Mesodermal cell (in vitro differentiated cells): ENCODE results near the gene SMPX.
"Not testable (repeated sequence)": the region's sequence is repeated elsewhere in the genome, so short reads cannot be mapped to it uniquely, and the experiment has no call there.

ENCODE experiments used
- H3K27ac ChIP-seq: 2 replicates; pipeline ENCODE4 v1.7.0; 2013; ENCODE audit warnings: mild to moderate bottlenecking, low read depth, low read length, moderate library complexity; ENCODE audit not compliant: severe bottlenecking
- H3K36me3 ChIP-seq: 2 replicates; pipeline ENCODE4 v1.7.1; 2013; ENCODE audit warnings: mild to moderate bottlenecking, low read length, moderate library complexity; ENCODE audit not compliant: control insufficient read depth, insufficient read depth
- H3K4me1 ChIP-seq: one replicate; pipeline ENCODE4 v1.7.1; 2013; ENCODE audit warnings: mild to moderate bottlenecking, low read length; ENCODE audit not compliant: insufficient read depth, control insufficient read depth, poor library complexity, severe bottlenecking
- H3K4me3 ChIP-seq: 2 replicates; pipeline ENCODE4 v1.7.0; 2013; ENCODE audit warnings: low read length, control low read depth, mild to moderate bottlenecking; ENCODE audit not compliant: insufficient read depth, poor library complexity, severe bottlenecking; ENCODE audit errors: extremely low read depth
- H3K9me3 ChIP-seq: 2 replicates; pipeline ENCODE4 v1.7.1; 2013; ENCODE audit warnings: mild to moderate bottlenecking, low read length, moderate library complexity; ENCODE audit not compliant: control insufficient read depth
- WGBS, 2 experiments: methylation state at CpG; one replicate each; pipeline ENCODE4 v1.1.5; 2013; ENCODE audit warnings: missing lambda C conversion rate in 2 of 2; ENCODE audit not compliant: insufficient coverage in 2 of 2; 5-methylcytosine and 5-hydroxymethylcytosine counted together

The SMPX gene

DNA sequence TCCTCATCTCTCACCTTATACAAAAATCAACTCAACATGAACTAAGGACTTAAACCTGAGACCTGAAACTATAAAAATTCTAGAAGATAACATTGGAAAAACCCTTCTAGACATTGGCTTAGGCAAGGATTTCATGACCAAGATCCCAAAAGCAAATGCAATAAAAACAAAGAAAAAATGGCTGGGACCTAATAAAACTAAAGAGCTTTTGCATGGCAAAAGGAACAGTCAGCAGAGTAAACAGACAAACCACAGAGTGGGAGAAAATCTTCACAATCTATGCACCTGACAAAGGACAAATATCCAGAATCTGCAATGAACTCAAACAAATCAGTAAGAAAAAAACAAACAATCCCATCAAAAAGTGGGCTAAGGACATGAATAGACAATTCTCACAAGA, 17.2 kb upstream of the SMPX start:
- H3K27ac ChIP-seq, H3K4me1 ChIP-seq, H3K36me3 ChIP-seq, H3K9me3 ChIP-seq, H3K4me3 ChIP-seq: not testable (repeated sequence)

DNA sequence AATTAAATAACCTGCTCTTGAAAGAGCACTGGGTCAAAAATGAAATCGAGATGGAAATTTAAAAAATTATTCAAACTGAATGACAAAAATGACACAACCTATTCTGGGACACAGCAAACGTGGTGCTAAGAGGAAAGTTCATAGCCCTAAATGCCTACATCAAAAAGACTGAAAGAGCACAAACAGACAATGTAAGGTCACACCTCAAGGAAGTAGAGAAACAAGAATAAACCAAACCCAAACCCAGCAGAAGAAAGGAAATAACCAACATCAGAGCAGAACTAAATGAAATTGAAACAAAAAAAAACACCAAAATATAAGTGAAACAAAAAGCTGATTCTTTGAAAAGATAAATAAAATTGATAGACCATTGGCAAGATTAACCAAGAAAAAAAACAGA, 15.1 kb upstream of the SMPX start:
- not testable (repeated sequence) for H3K36me3 ChIP-seq, H3K9me3 ChIP-seq, H3K4me3 ChIP-seq, H3K4me1 ChIP-seq, H3K27ac ChIP-seq
- no CpG with 5 or more reads among the region's 2 CpGs for WGBS, 2 experiments

DNA sequence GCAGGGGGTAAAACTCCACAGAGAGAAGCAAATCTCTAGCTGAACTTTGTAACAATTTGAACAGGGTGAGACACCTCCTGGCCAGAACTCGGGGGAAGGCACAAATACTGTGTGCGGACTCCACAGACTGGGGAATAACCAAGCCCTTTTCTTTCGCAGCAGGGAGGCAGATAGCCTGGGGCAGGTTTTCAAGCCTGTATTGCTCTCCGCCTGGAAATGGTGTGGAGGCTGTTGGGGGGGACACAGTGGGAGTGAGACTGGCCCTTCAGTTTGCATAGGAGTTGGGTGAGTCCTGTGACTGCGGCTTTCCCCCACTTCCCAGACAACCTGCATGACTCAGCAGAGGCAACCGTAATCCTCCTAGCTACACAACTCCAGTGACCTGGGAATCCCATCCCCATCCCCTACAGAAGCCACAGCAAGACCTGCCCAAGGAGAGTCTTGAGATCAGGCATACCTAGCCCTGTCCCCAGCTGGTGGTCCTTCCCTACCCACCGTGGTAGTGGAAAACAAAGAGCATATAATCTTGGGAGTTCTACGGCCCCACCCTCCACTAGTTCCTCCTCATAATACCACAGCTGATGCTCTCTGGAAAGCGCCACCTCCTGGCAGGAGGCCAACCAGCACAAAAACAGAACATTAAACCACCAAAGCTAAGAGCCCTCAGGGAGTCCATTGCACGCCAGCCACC, 12.9 kb upstream of the SMPX start:
- Histone ChIP-seq H3K4me1 (no peaks in the 10 kb centered on the region), H3K27ac (no peak overlapping the region), H3K36me3 (no peaks in the 10 kb centered on the region), H3K9me3 (no peaks in the 10 kb centered on the region), H3K4me3 (no peak overlapping the region)
- 92 to 100% methylated on average over 2 to 3 of the region's 10 CpGs for WGBS, 2 experiments

DNA sequence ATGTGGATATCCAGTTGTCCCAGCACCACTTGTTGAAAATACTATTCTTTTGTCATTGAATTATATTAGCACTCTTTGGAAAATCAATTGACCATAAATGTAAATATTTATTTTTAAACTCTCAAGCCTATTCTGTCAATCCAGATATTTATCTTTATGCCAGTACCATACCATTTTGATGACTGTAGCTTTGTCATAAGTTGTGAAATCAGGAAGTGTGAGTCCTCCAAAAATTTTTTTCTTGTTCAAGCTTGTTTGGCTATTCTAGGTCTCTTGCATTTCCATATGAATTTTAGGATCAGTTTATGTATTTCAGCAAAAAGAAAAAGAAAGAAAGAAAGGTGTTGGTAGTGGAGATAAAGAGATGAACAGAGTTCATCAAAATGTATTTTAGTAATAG, 8.2 kb upstream of the SMPX start:
- Histone ChIP-seq H3K36me3 (no peaks in the 10 kb centered on the region), H3K4me1 (no peaks in the 10 kb centered on the region), H3K4me3 (no peak overlapping the region), H3K27ac (no peak overlapping the region), H3K9me3 (no peaks in the 10 kb centered on the region)

DNA sequence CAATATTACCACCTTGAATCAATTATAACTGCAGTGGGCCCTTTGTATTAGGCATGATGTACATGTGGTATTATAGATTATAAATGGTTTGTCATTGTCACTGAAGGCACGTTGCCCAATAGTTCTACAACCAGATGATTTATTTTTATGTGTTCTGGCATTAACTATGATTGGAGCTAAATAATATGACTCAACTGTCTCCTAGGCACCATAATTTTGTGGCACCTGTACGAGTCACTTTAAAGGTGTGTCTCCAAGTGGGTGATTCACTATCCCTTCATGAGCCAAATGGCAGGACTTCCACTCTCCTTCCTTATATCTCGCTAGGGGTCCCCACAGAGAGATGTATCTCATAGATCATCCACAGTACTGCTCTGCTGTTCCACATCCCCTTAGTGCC, 6.1 kb upstream of the SMPX start:
- no peaks in the 10 kb centered on the region for H3K36me3 ChIP-seq
- H3K27ac ChIP-seq = no peak overlapping the region
- H3K4me1 ChIP-seq = no peaks in the 10 kb centered on the region
- WGBS, 2 experiments = 71 to 100% methylated on average over 1 of the region's 3 CpGs
- H3K9me3 ChIP-seq = no peaks in the 10 kb centered on the region
- no peak overlapping the region for H3K4me3 ChIP-seq

DNA sequence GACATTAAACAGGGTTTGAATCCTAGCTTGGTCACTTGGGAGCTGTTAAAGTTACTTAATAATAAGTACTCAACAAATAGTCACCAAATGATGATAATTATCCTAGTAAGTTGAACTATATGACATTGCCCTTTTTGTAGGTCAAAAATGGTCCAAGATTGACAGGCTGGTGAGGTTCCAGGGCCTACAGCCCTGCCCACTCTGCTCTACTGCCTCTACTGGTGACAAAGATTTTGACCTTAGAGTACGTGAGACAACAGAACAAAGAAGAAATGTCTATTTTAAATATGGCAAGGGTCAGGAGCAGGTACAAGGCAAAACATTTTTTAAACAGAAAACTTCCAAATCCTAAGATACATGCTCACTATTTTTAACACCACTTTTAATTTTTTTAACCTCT, 572 bp upstream of the SMPX start:
- no peak overlapping the region for H3K27ac ChIP-seq
- no peak overlapping the region for H3K4me3 ChIP-seq
- WGBS, 2 experiments = no CpG with 5 or more reads among the region's 1 CpG
- no peaks in the 10 kb centered on the region for H3K4me1 ChIP-seq
- no peaks in the 10 kb centered on the region for H3K36me3 ChIP-seq
- H3K9me3 ChIP-seq = no peaks in the 10 kb centered on the region

DNA sequence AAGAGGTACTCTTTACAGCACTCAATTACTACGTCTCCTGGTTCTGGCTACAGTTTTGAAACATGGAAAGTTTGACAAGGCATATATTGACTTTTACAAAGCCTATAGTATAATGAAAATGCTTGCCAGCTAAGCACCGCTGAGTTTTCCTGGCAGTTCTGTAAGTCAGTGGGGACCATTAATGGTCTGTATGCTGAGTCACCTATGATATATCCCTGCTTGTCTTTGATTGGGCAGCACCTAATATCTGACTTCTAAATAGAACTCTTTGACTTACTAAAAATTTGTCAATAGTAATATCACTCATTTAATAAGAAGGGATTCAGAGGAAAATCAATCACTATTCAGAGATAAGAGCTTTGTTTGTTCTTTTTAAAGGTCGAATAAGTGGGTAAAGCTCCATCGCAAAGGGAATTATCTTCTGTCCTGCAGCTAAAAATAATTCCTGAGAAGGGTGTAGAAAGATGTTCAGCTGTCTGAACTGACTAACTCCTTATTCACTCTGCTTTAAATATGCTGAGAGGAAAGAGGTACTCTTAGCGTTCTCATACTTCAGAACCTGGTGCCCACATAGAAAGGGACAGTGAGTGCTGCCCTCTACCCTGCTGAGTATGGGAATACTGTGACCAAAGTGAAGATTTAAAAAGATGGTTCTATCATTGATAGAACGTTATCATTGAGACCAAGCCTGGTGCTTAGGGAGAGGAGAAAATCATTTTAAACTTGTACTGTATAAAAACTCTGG, 959 bp downstream of the SMPX start:
- Histone ChIP-seq H3K4me1 (peaks cover 2% of the 10 kb centered on the region), H3K9me3 (no peaks in the 10 kb centered on the region), H3K27ac (no peak overlapping the region), H3K4me3 (no peak overlapping the region), H3K36me3 (no peaks in the 10 kb centered on the region)
- 60% methylated on average over 1 of the region's 6 CpGs; no CpG with 5 or more reads in 1 of the 2 experiments for WGBS, 2 experiments

DNA sequence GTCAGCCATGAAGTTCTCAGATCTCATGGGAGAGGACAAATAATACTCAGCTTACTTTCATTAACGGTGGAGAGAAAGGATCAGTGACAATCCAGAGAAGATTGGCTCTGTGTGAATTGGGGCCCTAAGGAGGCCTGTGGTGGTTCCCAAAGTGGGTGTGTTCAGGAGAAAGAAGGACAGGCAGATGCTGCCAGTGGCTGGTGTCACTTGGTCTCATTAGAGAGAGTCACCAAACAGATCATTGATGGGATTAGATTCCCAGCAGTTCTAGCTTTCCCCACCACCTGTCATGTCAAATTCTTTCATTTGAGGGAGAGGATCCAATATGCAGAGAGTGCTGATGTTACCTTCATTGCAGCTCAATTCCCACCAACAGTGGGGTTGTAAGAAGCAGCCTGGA, 8.0 kb downstream of the SMPX start:
- 100% methylated on average over 1 of the region's 1 CpG; no CpG with 5 or more reads in 1 of the 2 experiments for WGBS, 2 experiments
- H3K4me1 ChIP-seq = peaks cover 11% of the 10 kb centered on the region

DNA sequence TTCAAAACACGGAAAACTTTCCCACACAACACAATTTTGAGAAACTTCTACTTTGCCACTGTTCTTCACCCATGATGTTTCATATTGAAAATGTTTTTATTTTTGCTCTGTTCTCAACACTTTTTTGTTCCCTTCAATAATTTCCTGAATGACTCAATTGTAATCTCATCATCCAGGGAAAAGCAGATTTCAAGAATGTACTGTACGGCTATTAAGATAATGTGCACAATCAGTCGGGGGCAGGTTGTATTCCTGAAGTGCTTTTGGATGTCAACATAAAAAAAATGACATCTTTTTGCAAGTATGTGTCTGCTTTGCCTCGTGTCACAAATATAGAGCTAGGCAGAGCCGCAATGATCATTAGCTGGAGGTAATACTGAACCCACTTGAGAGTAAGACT, 9.7 kb downstream of the SMPX start:
- Histone ChIP-seq H3K4me1 (peaks cover 11% of the 10 kb centered on the region), H3K27ac (no peak overlapping the region), H3K9me3 (no peaks in the 10 kb centered on the region), H3K36me3 (no peaks in the 10 kb centered on the region), H3K4me3 (no peak overlapping the region)
- no CpG with 5 or more reads among the region's 5 CpGs for WGBS, 2 experiments

More for the DNA sequence above, 8.0 kb downstream of the SMPX start:
- Histone ChIP-seq H3K9me3 (no peaks in the 10 kb centered on the region), H3K4me3 (no peak overlapping the region), H3K36me3 (no peaks in the 10 kb centered on the region), H3K27ac (no peak overlapping the region)

DNA sequence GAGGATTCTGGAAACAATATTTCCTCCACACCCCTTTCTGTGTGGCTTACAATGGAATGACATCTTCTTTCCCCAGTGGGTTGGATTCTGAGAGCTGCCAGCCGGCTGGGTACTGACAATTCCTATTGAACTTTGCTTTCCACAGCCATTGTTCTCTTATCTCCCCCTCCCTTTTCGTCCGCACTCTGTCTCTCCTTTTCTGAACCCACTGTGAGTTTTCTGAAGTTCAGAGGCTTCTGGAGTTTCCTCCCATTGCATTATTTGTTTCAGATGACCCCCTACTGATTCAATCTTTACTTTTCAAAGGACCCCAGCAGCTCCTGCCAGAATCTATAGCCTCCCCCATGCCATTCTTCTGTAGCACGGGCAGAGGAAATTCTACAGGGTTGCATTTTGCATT, 10.4 kb downstream of the SMPX start:
- Histone ChIP-seq H3K27ac (peak overlapping the region; percentile 16), H3K9me3 (no peaks in the 10 kb centered on the region), H3K4me1 (peaks cover 8% of the 10 kb centered on the region), H3K4me3 (no peak overlapping the region), H3K36me3 (no peaks in the 10 kb centered on the region)
- WGBS, 2 experiments = 0 to 30% methylated on average over 2 to 4 of the region's 4 CpGs

DNA sequence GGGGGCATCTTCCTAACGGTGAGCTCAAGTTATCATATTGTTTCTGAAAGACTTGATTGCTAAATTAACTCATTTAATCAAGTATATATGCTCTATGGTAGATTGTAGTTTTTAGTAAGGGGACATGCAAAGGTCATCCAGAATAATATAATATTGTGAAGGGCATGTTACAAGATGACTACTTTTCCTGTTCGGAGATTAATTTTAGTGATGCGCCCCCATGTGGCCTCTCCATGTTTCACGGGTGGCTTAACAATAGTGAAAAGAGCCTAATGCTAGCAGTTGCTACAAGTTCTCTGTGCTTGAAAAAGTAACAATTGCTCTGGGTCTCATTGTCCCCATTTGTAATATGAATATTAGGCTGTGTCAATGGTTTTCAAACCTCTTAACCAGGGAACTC, 12.2 kb downstream of the SMPX start:
- peaks cover 8% of the 10 kb centered on the region for H3K4me1 ChIP-seq
- WGBS, 2 experiments = 23% methylated on average over 3 of the region's 4 CpGs; no CpG with 5 or more reads in 1 of the 2 experiments
- H3K27ac ChIP-seq = no peak overlapping the region
- no peak overlapping the region for H3K4me3 ChIP-seq
- no peaks in the 10 kb centered on the region for H3K9me3 ChIP-seq
- H3K36me3 ChIP-seq = no peaks in the 10 kb centered on the region
